Smooth muscle cell (in vitro differentiated cells): ENCODE data around the gene RBM24. TPM values are rescaled to one million over a fixed set of nuclear protein-coding genes. Genes with fewer than 3 reads are reported as not detected.

ENCODE experiments used
- DNase-seq: peaks from one replicate; lab custom pipeline; 2025; ENCODE audit not compliant: unreplicated experiment; lab: John Stamatoyannopoulos, UW
- H2AFZ ChIP-seq: fragments of 200-600 bp; sonication (generic); 2 replicates; pipeline ENCODE4 v1.6.0; 2016; ENCODE audit warnings: antibody characterized with exemption, low read depth, mild to moderate bottlenecking
- H3F3A ChIP-seq: fragments of 200-600 bp; sonication (generic); 2 replicates; pipeline ENCODE4 v1.6.0; 2017; ENCODE audit warnings: antibody characterized with exemption, low read depth
- H3K27ac ChIP-seq: fragments of 200-600 bp; sonication (generic); 2 replicates; pipeline ENCODE4 v1.5.1; 2016; ENCODE audit warnings: low read depth, mild to moderate bottlenecking
- H3K27me3 ChIP-seq: fragments of 200-600 bp; sonication (generic); 2 replicates; pipeline ENCODE4 v1.6.1; 2016; ENCODE audit warnings: low read depth, mild to moderate bottlenecking
- H3K36me3 ChIP-seq: fragments of 200-600 bp; sonication (generic); 2 replicates; pipeline ENCODE4 v1.5.1; 2016; ENCODE audit warnings: low read depth
- H3K4me1 ChIP-seq: fragments of 200-600 bp; sonication (generic); 2 replicates; pipeline ENCODE4 v1.5.1; 2016; ENCODE audit warnings: low read depth
- H3K4me2 ChIP-seq: fragments of 200-600 bp; sonication (generic); 2 replicates; pipeline ENCODE4 v1.6.0; 2016; ENCODE audit warnings: mild to moderate bottlenecking
- H3K4me3 ChIP-seq: fragments of 200-600 bp; sonication (generic); 2 replicates; pipeline ENCODE4 v1.5.1; 2016; ENCODE audit warnings: mild to moderate bottlenecking
- H3K79me2 ChIP-seq: fragments of 200-600 bp; sonication (generic); 2 replicates; pipeline ENCODE4 v1.6.0; 2016; ENCODE audit warnings: low read depth, mild to moderate bottlenecking
- H3K9ac ChIP-seq: fragments of 200-600 bp; sonication (generic); 2 replicates; pipeline ENCODE4 v1.6.0; 2016; ENCODE audit warnings: low read depth
- H3K9me3 ChIP-seq: fragments of 200-600 bp; sonication (generic); replicated peaks from 2 replicates; pipeline ENCODE4 v1.5.1; 2016; ENCODE audit warnings: low read depth
- H4K20me1 ChIP-seq: fragments of 200-600 bp; sonication (generic); 2 replicates; pipeline ENCODE4 v1.6.0; 2016; ENCODE audit warnings: low read depth
- WGBS: methylation state at CpG from one replicate; pipeline ENCODE4 v1.1.7; 2016; ENCODE audit warnings: low lambda C conversion rate; 5-methylcytosine and 5-hydroxymethylcytosine counted together
- polyA plus RNA-seq: library from polyadenylated mRNA; unstranded; fragments of >200 nt; fragmentation: Nextera tagmentation; extraction: Ambion mirVana; gene quantifications from 2 replicates; pipeline ENCODE4 v1.2.1, GENCODE V29; 2016
- total RNA-seq: library from RNA; depleted of rRNA; stranded (reverse); fragments of >200 nt; gene quantifications from 2 replicates; pipeline ENCODE4 v1.2.3, GENCODE V29; 2014
- TF ChIP-seq, protein P1 (sequence below): fragments of 200-600 bp; sonication (generic); IDR thresholded peaks from 2 replicates; pipeline ENCODE4 v1.5.1; 2017; ENCODE audit warnings: borderline replicate concordance, mild to moderate bottlenecking, antibody characterized with exemption; ENCODE audit not compliant: insufficient read depth, poor library complexity, severe bottlenecking

Gene RBM24
- total and polyA plus RNA-seq, 2 experiments from 2014 or later, result 5.8 to 6.2 TPM

GRCh38 chr6:17297271-17298080, 16.3 kb downstream of the RBM24 start:
- Histone ChIP-seq H3K4me3 (no peak overlapping the region), H3K79me2 (no peaks in the 10 kb centered on the region), H3F3A (no peaks in the 10 kb centered on the region), H3K4me2 (no peak overlapping the region), H2AFZ (no peak overlapping the region), H3K4me1 (no peaks in the 10 kb centered on the region), H3K36me3 (no peaks in the 10 kb centered on the region), H3K9ac (no peak overlapping the region), H3K9me3 (no peaks in the 10 kb centered on the region), H3K27me3 (no peaks in the 10 kb centered on the region), H4K20me1 (no peaks in the 10 kb centered on the region), H3K27ac (no peak overlapping the region)
- TF ChIP-seq, protein P1, sequence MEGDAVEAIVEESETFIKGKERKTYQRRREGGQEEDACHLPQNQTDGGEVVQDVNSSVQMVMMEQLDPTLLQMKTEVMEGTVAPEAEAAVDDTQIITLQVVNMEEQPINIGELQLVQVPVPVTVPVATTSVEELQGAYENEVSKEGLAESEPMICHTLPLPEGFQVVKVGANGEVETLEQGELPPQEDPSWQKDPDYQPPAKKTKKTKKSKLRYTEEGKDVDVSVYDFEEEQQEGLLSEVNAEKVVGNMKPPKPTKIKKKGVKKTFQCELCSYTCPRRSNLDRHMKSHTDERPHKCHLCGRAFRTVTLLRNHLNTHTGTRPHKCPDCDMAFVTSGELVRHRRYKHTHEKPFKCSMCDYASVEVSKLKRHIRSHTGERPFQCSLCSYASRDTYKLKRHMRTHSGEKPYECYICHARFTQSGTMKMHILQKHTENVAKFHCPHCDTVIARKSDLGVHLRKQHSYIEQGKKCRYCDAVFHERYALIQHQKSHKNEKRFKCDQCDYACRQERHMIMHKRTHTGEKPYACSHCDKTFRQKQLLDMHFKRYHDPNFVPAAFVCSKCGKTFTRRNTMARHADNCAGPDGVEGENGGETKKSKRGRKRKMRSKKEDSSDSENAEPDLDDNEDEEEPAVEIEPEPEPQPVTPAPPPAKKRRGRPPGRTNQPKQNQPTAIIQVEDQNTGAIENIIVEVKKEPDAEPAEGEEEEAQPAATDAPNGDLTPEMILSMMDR, result no peak
- 89% methylated on average over 3 of the region's 3 CpGs for WGBS
- no peak for DNase-seq

GRCh38 chr6:17298257-17298656, 17.1 kb downstream of the RBM24 start:
- no peaks in the 10 kb centered on the region for H3F3A ChIP-seq
- no peaks in the 10 kb centered on the region for H3K79me2 ChIP-seq
- H3K27me3 ChIP-seq, result no peaks in the 10 kb centered on the region
- no peaks in the 10 kb centered on the region for H3K36me3 ChIP-seq
- WGBS, result 94% methylated on average over 1 of the region's 1 CpG
- H2AFZ ChIP-seq, result no peak overlapping the region
- no peak overlapping the region for H3K9ac ChIP-seq
- H3K27ac ChIP-seq, result no peak overlapping the region
- no peak overlapping the region for H3K4me2 ChIP-seq
- no peak for DNase-seq
- no peaks in the 10 kb centered on the region for H3K9me3 ChIP-seq
- no peaks in the 10 kb centered on the region for H4K20me1 ChIP-seq
- TF ChIP-seq, protein P1, result no peak
- no peaks in the 10 kb centered on the region for H3K4me1 ChIP-seq
- no peak overlapping the region for H3K4me3 ChIP-seq

DNA sequence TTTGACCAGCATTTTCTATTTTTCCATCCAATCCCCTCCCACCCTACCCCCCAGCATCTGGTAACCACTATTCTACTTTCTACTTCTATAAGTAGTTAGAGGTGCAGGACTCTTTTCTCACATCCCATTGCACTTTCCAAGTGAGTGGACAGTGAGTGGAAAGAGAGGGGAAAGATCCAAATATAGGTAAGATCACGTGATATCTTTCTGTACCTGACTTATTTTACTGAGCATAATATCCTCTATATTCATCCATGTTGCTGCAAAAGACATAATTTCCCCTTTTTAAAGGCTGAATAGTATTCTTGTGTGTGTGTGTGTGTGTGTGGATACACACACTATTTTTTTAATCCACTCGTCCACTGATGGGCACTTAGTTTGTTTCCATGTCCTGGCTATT, 18.1 kb downstream of the RBM24 start:
- no peaks in the 10 kb centered on the region for H3K36me3 ChIP-seq
- no peak for DNase-seq

More for the DNA sequence above, 18.1 kb downstream of the RBM24 start:
- Histone ChIP-seq H3F3A (no peaks in the 10 kb centered on the region), H3K27ac (no peak overlapping the region), H3K79me2 (no peaks in the 10 kb centered on the region), H3K4me2 (no peak overlapping the region), H3K27me3 (no peaks in the 10 kb centered on the region), H3K9ac (no peak overlapping the region), H3K4me3 (no peak overlapping the region), H2AFZ (no peak overlapping the region), H3K4me1 (no peaks in the 10 kb centered on the region), H3K9me3 (no peaks in the 10 kb centered on the region), H4K20me1 (no peaks in the 10 kb centered on the region)
- TF ChIP-seq, protein P1, result no peak
- 91% methylated on average over 2 of the region's 2 CpGs for WGBS
